Anterior cingulate cortex (tissue), 58 donors: ENCODE measurements around the gene PIWIL4.
"Not testable (repeated sequence)": the region's sequence is repeated elsewhere in the genome, so short reads cannot be mapped to it uniquely, and the experiment has no call there.

Experiments
- DNase-seq, 58 donors: peaks; one replicate each; lab custom pipeline; 2025; lab: John Stamatoyannopoulos, UW

The PIWIL4 gene

GRCh38 chr11:94583213-94583865 is 16.2 kb downstream of the PIWIL4 start:
- no peak for DNase-seq

- no peak for DNase-seq
Measured at GRCh38 chr11:94583866-94584500, 16.8 kb downstream of the PIWIL4 start.

- no peak for DNase-seq
Measured at GRCh38 chr11:94584978-94585377, 17.8 kb downstream of the PIWIL4 start.

GRCh38 chr11:94585399-94585798 is 18.2 kb downstream of the PIWIL4 start:
- DNase-seq: no peak

- DNase-seq: peak in 6 of 58 donors; percentile 6 to 42 (median 22)
Measured at GRCh38 chr11:94586546-94586945, 19.4 kb downstream of the PIWIL4 start.

GRCh38 chr11:94586978-94587377 is 19.8 kb downstream of the PIWIL4 start:
- no peak for DNase-seq

- no peak for DNase-seq
Measured at GRCh38 chr11:94588366-94588942, 21.3 kb downstream of the PIWIL4 start.

GRCh38 chr11:94590352-94591041 is 23.3 kb downstream of the PIWIL4 start:
- no peak for DNase-seq

GRCh38 chr11:94593030-94593429 is 25.9 kb downstream of the PIWIL4 start:
- no peak for DNase-seq

- no peak for DNase-seq
Measured at GRCh38 chr11:94595076-94595475, 27.9 kb downstream of the PIWIL4 start.

- no peak for DNase-seq
Measured at GRCh38 chr11:94597896-94598295, 30.7 kb downstream of the PIWIL4 start.

- DNase-seq: no peak
Measured at GRCh38 chr11:94599510-94599909, 32.3 kb downstream of the PIWIL4 start.

GRCh38 chr11:94602430-94603372 is 35.5 kb downstream of the PIWIL4 start:
- DNase-seq: peak in 32 of 58 donors; percentile 4 to 73 (median 38)

- DNase-seq: no peak
Measured at GRCh38 chr11:94603587-94603986, 36.4 kb downstream of the PIWIL4 start.

- no peak for DNase-seq
Measured at GRCh38 chr11:94604482-94604881, 37.3 kb downstream of the PIWIL4 start.

- DNase-seq: no peak
Measured at GRCh38 chr11:94613120-94613519, 46.0 kb downstream of the PIWIL4 start.

GRCh38 chr11:94623120-94623735 is 56.1 kb downstream of the PIWIL4 start:
- DNase-seq: peak in 19 of 58 donors; percentile 6 to 58 (median 14)

- not testable (repeated sequence) for DNase-seq
Measured at GRCh38 chr11:94625422-94625821, 58.3 kb downstream of the PIWIL4 start.

GRCh38 chr11:94627003-94627560 is 59.9 kb downstream of the PIWIL4 start:
- DNase-seq: not testable (repeated sequence)
